HG03520 (cell line): ENCODE data around the gene RNASE3.
"Not testable (repeated sequence)": the region's sequence is repeated elsewhere in the genome, so short reads cannot be mapped to it uniquely, and the experiment has no call there.

ENCODE experiments used
- ATAC-seq: cut with Tn5 transposase; IDR thresholded peaks from one replicate; pipeline ENCODE4 v1.9.1; 2021; ENCODE audit warnings: mild to moderate bottlenecking, moderate library complexity; ENCODE audit not compliant: unreplicated experiment

Gene RNASE3

DNA sequence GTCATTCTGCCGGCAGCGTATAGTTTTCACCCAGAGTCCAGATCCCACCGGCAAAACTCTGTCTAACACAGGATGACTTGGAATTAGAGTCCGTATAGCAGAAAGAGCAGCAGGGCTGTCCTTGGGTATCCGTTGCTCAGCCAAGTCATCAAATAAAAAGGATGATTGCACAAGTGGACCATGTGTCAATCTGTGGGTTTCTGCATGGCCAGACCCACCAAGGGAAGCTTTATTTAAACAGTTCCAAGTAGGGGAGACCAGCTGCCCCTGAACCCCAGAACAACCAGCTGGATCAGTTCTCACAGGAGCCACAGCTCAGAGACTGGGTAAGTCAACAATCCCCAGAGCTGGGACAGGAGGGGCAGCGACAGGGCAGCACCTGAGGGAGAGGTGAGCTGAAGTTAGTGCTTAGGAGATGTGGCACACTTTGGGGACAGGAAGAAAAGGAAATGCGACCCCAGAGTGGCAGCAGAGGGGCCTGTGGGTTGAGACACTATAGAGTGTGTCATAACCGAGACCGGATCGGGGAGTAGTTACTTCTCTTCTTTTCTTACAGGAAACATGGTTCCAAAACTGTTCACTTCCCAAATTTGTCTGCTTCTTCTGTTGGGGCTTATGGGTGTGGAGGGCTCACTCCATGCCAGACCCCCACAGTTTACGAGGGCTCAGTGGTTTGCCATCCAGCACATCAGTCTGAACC is at the start of gene RNASE3:
RNASE3 (plus strand) TSS at position 260 of the 700 bp plus-strand sequence; CDS start at position 562, 302 bp downstream.
- ATAC-seq, result not testable (repeated sequence)

DNA sequence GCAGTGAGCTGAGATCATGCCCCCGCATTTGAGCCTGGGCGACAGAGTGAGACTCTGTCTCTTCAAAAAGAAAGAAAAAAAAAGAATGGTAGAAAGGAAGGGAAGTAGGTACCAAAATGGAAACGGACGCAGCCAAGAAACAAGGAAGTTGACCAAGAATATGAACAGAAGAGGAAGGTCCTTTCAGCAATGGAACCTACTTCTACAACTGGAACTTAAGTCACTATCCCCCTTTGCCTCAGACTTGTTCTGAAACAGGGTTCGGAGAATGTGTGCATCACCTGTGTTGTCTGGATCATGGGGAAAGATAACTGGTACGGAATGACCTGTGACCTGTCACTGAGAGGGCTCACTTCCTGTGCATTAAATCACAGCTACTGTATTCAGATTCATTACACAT is 44.6 kb upstream of the RNASE3 start:
- ATAC-seq, result no peak

DNA sequence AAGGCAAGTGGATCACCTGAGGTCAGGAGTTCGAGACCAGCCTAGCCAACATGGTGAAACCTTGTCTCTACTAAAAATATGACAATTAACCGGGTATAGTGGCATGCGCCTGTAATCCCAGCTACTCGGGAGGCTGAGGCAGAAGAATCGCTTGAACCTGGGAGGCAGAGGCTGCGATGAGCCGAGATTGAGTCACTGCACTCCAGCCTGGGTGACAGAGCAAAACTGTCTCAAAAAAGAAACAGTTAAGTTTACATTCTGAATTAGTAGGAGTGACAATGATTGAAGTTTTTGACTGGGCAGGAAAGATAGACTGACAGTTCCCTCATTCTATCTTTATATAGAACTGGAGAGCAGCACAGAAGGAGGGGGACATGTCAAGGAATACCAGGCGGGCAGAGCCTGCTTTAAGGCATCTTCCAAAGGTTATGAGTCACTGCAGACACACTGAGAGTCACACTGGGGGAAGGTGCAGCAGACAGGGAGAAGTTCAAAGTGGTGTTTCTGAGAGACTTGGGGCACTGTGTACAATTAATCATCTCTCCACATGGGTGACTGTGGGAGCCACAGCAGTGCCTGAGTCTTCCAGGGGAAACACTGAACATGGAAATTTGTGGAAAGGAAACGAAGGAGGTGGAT is 42.8 kb upstream of the RNASE3 start:
- ATAC-seq, result no peak

DNA sequence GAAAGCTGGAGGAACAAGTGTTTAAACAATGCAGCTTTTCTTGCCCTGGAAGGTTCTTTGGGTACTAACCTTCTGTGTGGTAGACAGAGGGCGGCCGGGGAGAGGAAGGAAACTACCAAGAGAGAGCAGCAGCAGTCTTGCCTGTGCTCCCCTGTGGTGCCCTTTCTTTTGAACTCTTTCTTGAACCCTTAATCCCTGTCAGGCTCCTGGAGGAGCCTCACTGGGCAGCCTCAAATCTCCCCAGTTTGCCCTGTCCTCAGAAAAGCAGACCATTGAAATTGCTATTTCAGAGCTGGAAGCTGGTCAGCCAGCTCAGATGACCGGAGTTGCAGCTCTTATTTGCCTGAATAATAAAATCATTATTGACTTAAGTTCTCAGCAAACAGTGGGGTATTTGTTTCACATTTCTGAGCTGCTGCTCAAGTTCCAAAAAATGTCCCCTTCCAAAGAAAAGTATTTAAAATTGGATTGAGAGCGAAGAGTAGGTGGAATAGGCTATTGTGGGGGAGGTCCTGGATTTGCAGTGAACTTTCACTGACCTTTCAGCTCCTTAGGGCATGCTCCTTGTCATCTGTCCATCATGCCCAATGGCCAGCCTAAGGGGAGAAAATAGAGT is 42.1 kb upstream of the RNASE3 start:
- no peak for ATAC-seq

DNA sequence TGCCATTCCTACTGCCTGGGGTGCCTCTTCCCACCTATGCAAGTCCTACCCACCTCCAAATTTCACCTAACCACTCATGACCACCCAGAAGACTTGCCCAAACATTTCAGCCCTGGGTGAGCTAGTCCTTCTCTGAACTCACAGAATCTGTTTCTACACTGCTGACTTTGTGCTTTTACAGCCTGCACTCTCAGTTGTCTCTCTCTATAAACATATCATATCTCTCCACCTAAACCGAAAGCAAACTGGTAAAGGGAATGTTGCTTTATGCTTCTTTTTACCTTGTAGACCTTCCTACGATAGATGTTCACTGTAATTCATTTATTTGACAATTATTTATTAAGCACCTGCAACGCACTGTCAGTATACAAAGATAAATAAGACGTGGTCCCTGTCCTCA is 38.1 kb upstream of the RNASE3 start:
- no peak for ATAC-seq

DNA sequence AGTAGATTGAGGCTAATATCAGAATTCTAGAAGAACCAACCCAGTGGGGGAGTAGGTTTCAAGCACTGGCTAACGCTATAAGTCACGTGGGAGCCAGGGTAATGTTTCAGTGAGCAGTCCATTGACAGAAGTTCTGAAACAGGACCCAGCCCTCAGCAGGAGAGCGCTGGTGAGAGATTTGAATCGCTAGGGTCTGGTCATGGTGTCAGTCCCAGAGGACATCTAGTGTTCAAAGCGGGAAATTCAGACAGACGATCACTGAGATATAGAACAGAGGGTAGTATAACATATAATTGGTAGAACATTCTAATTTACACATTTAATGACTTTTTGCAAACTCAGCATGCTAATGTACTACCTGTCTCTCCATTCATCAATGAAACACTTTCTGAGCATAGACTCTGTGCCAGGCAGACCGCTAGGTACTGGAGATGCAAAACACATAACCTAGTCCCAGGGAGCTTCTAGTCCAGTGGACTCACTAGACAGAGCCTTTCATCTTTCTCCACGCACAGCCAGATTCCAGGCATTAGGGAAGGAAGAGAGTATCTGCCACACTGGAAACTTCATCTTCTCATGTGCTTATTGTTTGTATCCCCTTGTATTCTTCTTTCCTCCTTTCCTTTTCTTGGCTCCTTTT is 35.4 kb upstream of the RNASE3 start:
- peak; percentile 84 for ATAC-seq

DNA sequence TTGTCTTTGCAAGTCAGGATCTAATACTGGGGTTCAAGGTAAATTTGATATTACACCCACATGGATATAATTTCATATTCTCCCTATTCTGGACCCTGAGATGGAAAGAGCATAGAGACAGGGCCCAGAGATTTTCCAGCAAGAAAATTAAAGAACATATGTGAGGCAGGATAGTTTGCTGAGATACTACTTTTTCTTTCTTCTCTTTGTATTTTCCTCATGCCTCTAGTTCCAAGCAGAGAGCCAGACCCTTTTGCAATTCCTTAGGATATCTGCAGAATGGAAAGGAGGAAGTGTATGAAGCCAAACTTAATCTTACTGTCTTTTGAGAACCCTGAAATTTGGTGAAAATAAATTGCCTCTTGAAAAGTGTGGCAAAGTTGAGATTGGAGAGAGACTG is 34.0 kb upstream of the RNASE3 start:
- ATAC-seq, result no peak

DNA sequence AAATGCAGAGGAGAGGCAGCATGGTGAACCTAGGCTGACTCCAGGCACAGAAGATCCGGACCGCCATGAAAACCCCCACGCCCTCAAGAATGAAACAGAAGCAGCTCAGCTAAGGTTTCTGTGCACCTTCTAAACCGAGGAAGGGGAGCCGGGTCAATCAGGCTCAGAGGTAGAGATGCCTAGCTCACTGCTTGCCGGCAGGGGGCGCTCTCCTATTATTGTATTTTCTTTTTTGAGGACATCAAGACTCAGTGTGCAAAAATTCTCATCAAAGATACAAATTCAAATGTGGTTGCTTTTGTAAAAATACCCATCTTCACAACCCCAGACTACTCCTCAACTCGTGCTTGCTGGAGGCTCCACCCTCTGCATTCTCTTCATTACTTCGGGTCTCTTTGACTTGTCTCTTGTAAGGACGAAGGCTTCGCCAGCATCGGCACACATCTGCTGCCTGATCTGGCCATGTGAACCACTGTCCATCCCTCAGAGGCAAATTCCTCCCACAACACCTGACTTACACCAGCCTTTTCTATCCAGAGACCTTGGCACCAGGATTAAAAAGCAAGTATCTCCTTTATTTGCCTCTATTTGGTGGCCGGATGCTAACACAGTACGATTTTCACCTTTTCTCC is 33.4 kb upstream of the RNASE3 start:
- ATAC-seq, result no peak

DNA sequence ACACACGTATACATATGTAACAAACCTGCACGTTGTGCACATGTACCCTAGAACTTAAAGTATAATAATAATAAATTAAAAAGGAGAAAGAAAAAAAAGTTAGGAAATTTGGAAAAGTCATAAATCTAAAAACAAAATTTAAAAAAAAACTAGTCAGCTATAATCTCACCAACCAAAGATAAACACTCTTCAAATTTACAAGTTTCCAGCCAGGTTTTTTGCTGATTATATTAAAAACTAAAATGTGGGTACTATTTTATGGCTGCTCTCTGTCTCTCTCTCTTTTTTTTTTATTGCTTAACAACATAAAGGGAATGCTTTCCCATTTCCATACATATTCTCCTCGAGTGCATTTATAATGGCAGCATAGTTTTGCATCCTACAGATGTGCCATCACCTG is 25.0 kb upstream of the RNASE3 start:
- no peak for ATAC-seq

DNA sequence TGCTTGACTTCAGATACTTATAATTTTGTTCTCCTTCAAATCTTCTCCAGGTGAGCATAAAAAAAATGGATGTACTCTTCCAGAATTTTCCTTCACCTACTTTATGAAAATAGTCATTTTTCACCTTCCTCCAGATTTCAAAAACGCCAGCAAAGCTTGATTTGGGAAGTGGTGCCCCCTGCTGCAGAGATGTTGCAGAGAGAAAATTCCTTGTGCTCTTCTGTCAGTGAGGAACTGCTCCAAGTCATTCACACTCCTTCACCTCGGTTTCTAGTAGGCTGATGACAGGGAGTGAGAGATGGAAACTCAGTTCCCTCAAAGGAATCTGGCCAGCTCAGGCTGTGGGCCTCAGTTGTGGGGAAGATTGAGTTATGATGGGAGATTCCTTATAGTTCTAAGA is 24.2 kb upstream of the RNASE3 start:
- no peak for ATAC-seq

DNA sequence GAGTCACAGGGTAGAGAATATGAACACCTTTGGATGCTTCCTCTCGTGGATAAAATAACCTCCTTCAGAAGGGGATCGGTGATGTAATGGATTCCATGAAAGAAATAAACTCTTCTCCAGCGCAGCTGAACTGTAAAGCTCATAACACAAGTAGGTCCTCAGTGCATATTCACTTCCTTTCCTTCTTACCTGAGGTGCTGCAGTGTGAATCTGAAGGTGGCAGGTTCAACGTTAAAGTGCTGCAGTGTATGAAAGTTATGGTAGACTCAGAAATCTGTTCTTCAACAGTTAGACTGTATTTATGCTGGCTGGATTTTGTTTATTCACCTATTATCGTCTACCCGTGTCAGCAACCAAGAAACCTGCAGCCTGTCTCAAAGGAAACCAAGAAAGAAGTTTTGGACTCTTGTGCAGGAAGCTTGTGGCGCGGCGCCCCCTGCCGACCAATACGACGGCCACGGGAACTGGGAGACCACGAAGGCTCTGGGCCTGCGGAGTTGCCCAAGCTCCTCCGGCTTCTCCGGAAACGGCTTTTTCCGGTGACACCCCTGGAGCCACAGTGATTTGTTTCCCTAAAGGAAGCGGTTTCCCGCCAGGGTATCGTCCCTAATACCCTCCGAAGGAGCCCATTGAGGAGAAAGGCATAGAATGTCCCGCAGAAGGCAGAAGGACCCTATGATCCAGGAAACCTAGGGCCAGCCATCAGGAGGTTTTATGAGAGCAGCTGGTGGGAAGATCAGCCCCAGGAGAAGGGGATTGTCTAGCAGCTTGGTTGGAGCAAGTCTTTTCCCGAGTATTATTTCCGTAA is 17.6 kb upstream of the RNASE3 start:
- ATAC-seq, result peak; percentile 55

DNA sequence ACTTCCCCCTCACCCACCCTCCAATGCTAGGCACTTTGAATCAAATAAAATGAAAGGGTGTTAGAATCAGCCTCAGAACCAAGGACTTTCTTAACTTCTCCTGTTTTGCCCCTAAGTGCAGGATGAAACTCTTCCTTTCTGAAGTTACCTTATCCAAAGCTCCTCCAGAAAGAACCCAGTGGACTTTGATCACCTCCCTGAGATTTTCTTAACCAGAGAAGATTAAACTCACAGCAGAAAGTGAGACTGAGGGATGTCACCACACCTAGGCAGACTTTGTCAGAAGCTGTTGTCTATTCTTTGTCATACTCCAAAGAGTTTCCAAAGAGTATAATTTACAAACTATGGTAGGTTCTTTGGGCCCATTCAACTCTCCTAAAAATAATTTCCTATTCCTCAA is 14.2 kb upstream of the RNASE3 start:
- no peak for ATAC-seq

DNA sequence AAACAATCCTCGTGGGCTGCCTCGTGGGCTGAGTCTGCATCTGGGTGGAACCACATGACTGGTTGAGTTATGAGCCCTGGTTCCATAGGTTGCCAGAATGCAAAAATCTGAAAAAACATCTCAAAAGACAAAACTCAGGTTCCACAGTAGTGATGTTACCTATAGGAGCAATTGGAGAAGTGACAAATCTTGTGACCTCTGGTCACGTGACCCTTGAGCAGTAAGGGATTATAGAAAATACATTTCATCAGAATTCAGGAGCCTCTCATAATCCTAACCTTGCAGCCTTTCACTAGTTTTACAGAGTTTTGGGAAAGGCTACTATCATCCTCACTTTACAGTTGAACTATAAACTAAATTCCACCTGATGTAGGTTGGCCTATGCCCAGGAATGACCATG is 12.5 kb upstream of the RNASE3 start:
- no peak for ATAC-seq

DNA sequence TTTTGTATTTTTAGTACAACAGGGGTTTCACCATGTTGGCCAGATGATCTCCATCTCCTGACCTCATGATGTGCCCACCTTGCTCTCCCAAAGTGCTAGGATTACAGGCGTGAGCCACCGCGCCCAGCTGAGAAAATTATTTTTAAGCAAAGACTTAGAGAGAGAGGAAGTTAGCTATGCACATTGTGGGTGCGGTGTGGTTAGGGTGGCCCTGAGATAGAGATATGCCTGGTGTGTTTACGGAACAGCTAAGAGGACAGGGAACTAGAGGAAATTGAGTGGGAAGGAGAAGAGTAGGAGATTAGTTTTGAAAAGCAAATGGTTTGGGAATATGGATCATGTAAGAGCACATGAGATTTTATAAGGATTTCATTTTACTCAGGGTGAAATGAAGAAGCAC is 10.0 kb upstream of the RNASE3 start:
- ATAC-seq, result not testable (repeated sequence)

DNA sequence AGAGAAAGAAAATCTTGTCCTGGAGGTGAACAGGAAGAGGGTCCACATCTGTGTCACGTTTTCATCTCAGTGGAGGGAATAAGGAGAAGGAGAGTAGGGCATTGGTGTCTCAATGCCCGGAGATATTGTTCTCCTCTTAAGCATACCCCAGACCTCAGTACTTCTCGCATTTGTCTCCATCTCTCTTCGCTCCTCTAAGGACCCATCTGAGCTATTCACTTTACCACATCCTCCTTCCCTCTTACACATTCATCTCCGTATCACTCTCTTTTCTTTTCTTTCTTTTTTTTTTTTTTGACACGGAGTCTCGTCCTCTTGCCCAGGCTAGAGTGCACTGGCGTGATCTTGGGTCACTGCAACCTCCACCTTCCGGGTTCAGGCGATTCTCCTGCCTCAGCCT is 8.4 kb upstream of the RNASE3 start:
- ATAC-seq, result not testable (repeated sequence)

DNA sequence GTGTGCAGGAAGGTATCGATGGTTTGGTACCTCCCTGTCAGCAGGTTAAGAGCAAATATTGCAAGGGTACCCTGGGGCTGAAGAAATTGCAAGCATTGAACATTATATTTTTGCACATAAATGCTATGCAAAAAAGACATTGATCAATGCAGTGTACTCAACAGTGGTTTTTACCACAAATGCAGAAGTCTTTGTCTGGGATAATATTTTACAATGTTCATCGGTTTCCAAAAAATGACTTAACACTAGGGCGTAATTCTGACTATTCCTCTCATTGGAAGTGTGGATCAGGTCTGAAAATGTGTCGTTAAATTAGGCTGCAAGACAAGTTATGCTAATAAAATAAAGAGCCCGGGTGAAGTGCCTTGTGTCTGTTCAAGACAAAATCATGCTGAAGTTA is 2.8 kb upstream of the RNASE3 start:
- ATAC-seq, result not testable (repeated sequence)

DNA sequence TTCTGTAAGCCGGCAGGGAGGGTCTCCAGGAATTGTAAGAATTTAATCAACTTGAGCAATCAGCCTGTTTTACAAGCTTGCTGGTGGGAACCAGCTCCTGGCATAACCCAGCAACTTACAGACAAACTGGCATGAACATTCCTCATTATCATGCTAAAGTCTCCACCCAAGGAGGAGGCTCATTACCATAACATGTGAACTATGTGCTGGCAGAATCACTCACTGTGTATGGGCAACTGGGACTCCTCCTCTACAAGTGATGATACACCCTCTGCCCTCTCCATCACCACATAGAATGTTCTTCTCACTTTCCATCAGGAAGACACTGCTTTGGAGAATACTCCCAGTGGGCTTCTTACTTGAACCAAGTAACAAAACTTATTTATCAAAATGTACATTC is 4.1 kb downstream of the RNASE3 start:
- ATAC-seq, result not testable (repeated sequence)

DNA sequence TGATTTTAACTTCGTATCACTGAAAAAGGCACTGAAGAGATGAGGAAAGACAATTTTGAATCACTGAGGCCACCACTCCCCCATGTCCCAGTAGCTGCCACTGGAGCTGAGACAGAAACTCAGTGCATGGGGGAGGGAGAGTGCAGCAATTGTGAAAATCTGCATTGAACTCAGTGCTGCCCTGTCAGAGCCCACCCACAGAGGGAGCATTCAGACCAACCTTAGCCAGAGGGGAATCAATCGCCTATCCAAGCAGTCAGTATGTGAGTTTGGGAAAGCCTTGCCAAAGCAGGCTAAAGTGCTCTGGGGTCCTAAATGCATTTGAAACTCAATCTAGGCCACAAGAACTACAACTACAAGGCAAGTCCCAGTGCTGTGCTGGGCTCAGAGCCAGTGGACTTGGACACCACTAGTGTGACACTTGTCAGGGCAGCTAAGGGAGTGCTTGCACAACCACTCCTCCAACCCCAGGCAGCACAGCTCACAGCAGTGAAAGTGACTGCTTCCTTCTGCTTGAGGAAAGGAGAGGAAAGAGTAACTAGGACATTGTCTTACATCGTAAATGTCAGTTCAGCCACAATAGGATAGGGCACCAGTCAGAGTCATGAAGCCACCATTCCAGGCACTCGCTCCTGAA is 13.3 kb downstream of the RNASE3 start:
- no peak for ATAC-seq

DNA sequence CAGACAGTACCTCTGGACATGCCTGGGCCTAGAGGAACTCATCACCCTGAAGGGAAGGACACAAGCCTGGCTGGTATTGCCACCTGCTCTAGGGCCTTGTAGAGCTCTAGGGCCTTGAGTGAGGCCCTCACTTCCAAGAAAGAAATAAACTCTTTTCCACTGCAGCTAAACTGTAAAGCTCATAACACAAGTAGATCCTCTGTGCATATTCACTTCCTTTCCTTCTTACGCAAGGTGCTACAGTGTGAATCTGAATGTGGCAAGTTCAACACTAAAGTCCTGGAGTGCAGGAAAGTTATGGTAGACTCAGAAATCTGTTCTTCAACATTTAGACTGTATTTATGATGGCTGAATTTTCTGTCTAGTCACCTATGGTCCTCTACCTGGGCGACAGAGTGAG is 14.5 kb downstream of the RNASE3 start:
- ATAC-seq, result no peak

DNA sequence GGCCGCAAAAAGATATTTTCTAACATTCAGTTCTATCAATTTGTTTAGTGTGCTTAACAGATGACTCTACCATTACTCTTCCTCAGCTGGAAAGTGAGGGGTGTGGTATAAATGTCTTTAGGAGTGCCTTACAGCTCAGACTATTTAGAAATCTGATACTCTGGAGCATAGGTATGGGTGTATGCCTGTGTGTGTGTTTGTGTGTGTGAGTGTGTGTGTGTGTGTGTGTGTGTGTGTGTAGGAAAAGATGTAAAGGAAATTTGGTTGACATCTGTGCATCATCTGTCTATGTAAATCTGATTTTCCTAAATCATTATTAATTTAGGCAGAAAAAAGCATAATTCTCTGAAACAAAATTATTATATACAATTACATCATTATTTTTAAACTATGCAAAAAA is 16.0 kb downstream of the RNASE3 start:
- no peak for ATAC-seq
